GM12891 (cell line): ENCODE results near the gene MAP3K3.

Experiments used
- DNase-seq: peaks from one replicate; pipeline ENCODE4 v3.0.0; 2011; ENCODE audit warnings: low spot score; ENCODE audit not compliant: insufficient read length
- FAIRE-seq: peaks from 2 replicates; lab custom pipeline; 2011; peaks lifted over from hg19 to GRCh38; lab: Jason Lieb, UNC
- PAX5 ChIP-seq: IDR thresholded peaks from 2 replicates; pipeline ENCODE4 v1.6.1; 2011; ENCODE audit warnings: low read length, moderate library complexity, mild to moderate bottlenecking; ENCODE audit not compliant: insufficient read depth, severe bottlenecking
- POLR2A ChIP-seq: IDR thresholded peaks from 2 replicates; pipeline ENCODE4 v1.6.1; 2011; ENCODE audit warnings: low read depth, low read length, control low read depth
- POLR2AphosphoS5 ChIP-seq: IDR thresholded peaks from 2 replicates; pipeline ENCODE4 v1.6.1; 2011; ENCODE audit warnings: low read depth, low read length, control low read depth
- POU2F2 ChIP-seq: IDR thresholded peaks from 2 replicates; pipeline ENCODE4 v1.6.1; 2011; ENCODE audit warnings: low read depth, mild to moderate bottlenecking, control low read depth, low read length, moderate library complexity
- SPI1 ChIP-seq: IDR thresholded peaks from 2 replicates; pipeline ENCODE4 v1.6.1; 2011; ENCODE audit warnings: low read depth, low read length, control low read depth
- TAF1 ChIP-seq: IDR thresholded peaks from 2 replicates; pipeline ENCODE4 v1.6.1; 2011; ENCODE audit warnings: low read depth, low read length, control low read depth

The MAP3K3 gene

GRCh38 chr17:63697341-63698286 lies 75.4 kb downstream of the MAP3K3 start:
- TF ChIP-seq TAF1, result no peak
- peak; percentile 84; the same call in 1 of the 2 replicates for TF ChIP-seq POLR2AphosphoS5
- no peak for TF ChIP-seq PAX5
- TF ChIP-seq POU2F2, result peak; percentile 60
- TF ChIP-seq SPI1, result peak; percentile 83
- TF ChIP-seq POLR2A, result peak; percentile 49
- DNase-seq (no peak), FAIRE-seq (peak; percentile 99)

GRCh38 chr17:63698381-63698885 lies 76.2 kb downstream of the MAP3K3 start:
- peak; percentile 78 for FAIRE-seq
- TF ChIP-seq POU2F2, result no peak
- TF ChIP-seq POLR2AphosphoS5, result no peak
- no peak for TF ChIP-seq PAX5
- TF ChIP-seq SPI1, result no peak
- TF ChIP-seq POLR2A, result no peak
- no peak for TF ChIP-seq TAF1
- DNase-seq, result no peak

- DNase-seq, result peak; percentile 70
- FAIRE-seq, result peak; percentile 90
- TF ChIP-seq POLR2AphosphoS5, result peak; percentile 71
- peak; percentile 17; the same call in 1 of the 2 replicates for TF ChIP-seq TAF1
- TF ChIP-seq SPI1, result peak; percentile 67
- TF ChIP-seq PAX5, result no peak
- TF ChIP-seq POU2F2, result no peak
- peak; percentile 58; the same call in 1 of the 2 replicates for TF ChIP-seq POLR2A
These were observed 76.8 kb downstream of the MAP3K3 start for GRCh38 chr17:63698886-63699637.

GRCh38 chr17:63699638-63700527 lies 77.7 kb downstream of the MAP3K3 start, which contains the start of gene LIMD2:
TSS of gene LIMD2 (minus strand) at chr17:63700125. CDS start at chr17:63699298, 827 bp downstream.
- FAIRE-seq (peak; percentile 57), DNase-seq (peak; percentile 70)
- peak; percentile 10; the same call in 1 of the 2 replicates for TF ChIP-seq TAF1
- peak; percentile 42 for TF ChIP-seq POLR2A
- TF ChIP-seq POLR2AphosphoS5, result no peak; the same call in 1 of the 2 replicates

GRCh38 chr17:63700528-63701455 lies 78.6 kb downstream of the MAP3K3 start:
- FAIRE-seq, result peak; percentile 78
- peak; percentile 51; the same call in 1 of the 2 replicates for TF ChIP-seq POLR2AphosphoS5
- TF ChIP-seq POLR2A, result no peak; the same call in none of the 2 replicates
- no peak for TF ChIP-seq POU2F2
- 0 out of 2 replicates have a peak, but pooled peaks have one; percentile 23 for TF ChIP-seq TAF1
- DNase-seq, result peak; percentile 65

GRCh38 chr17:63701456-63701820 lies 79.2 kb downstream of the MAP3K3 start:
- FAIRE-seq (peak; percentile 9), DNase-seq (no peak)
- TF ChIP-seq POU2F2 (no peak), POLR2AphosphoS5 (no peak), TAF1 (0 out of 2 replicates have a peak, but pooled peaks have one; percentile 2)

GRCh38 chr17:63701868-63702720 lies 79.9 kb downstream of the MAP3K3 start:
- peak; percentile 69 for DNase-seq
- peak; percentile 78 for FAIRE-seq
- TF ChIP-seq SPI1, result no peak
- 0 out of 2 replicates have a peak, but pooled peaks have one; percentile 20 for TF ChIP-seq POLR2A

- peak; percentile 41 for FAIRE-seq
These were observed 80.5 kb downstream of the MAP3K3 start for GRCh38 chr17:63702721-63703015.

More at GRCh38 chr17:63702721-63703015, 80.5 kb downstream of the MAP3K3 start:
- DNase-seq, result no peak
- TF ChIP-seq TAF1 (no peak), POU2F2 (no peak), POLR2A (no peak), POLR2AphosphoS5 (no peak), SPI1 (no peak)
